Measurements from ENCODE around the gene TAS1R2.

Gene TAS1R2

GRCh38 chr1:18899363-18900049 lies 40.0 kb upstream of the TAS1R2 start:
- ATAC-seq: no peak
- TF ChIP-seq PATZ1 (CRISPR knock-in tag; IDR thresholded peaks at IDR 0.05; ENCODE audit: borderline replicate concordance) (no peak), CSDC2 (CRISPR knock-in tag; IDR thresholded peaks at IDR 0.05) (no peak), GLIS3 (CRISPR knock-in tag; IDR thresholded peaks at IDR 0.05) (no peak), CSRNP3 (CRISPR knock-in tag; IDR thresholded peaks at IDR 0.05) (no peak), TSHZ2 (CRISPR knock-in tag; IDR thresholded peaks at IDR 0.05) (no peak), TOX (CRISPR knock-in tag; IDR thresholded peaks at IDR 0.05; ENCODE audit: borderline replicate concordance) (no peak)

GRCh38 chr1:18898567-18898966 lies 39.1 kb upstream of the TAS1R2 start:
- TF ChIP-seq OSR1 (CRISPR knock-in tag; IDR thresholded peaks at IDR 0.05) (no peak), ARNTL (CRISPR knock-in tag; IDR thresholded peaks at IDR 0.05; ENCODE audit: borderline replicate concordance, low read depth) (no peak), CREB5 (CRISPR knock-in tag; IDR thresholded peaks at IDR 0.05; ENCODE audit: low read depth) (no peak)
- ATAC-seq: no peak

GRCh38 chr1:18895317-18895716 lies 35.9 kb upstream of the TAS1R2 start:
- ATAC-seq: no peak

GRCh38 chr1:18893120-18893519 lies 33.7 kb upstream of the TAS1R2 start:
- ATAC-seq: no peak
- TF ChIP-seq ZNF565 (CRISPR knock-in tag; conservative IDR thresholded peaks at IDR 0.05; ENCODE audit: low read depth): no peak
- no peak for TF ChIP-seq PATZ1 (CRISPR knock-in tag; IDR thresholded peaks at IDR 0.05; ENCODE audit: borderline replicate concordance)
- no peak for TF ChIP-seq ZFP3 (CRISPR knock-in tag; IDR thresholded peaks at IDR 0.05)
- TF ChIP-seq GLIS3 (CRISPR knock-in tag; IDR thresholded peaks at IDR 0.05): no peak
- TF ChIP-seq ZFP30 (CRISPR knock-in tag; IDR thresholded peaks at IDR 0.05): no peak
- no peak for TF ChIP-seq CREB5 (CRISPR knock-in tag; IDR thresholded peaks at IDR 0.05; ENCODE audit: low read depth)
- TF ChIP-seq ZNF8 (CRISPR knock-in tag; IDR thresholded peaks at IDR 0.05): no peak
- no peak for TF ChIP-seq TSHZ2 (CRISPR knock-in tag; IDR thresholded peaks at IDR 0.05)
- no peak for TF ChIP-seq ISL1 (CRISPR knock-in tag; IDR thresholded peaks at IDR 0.05)
- TF ChIP-seq OSR1 (CRISPR knock-in tag; IDR thresholded peaks at IDR 0.05): no peak
- no peak for TF ChIP-seq CSDC2 (CRISPR knock-in tag; IDR thresholded peaks at IDR 0.05)
- TF ChIP-seq TCF4 (CRISPR knock-in tag; IDR thresholded peaks at IDR 0.05; ENCODE audit: borderline replicate concordance): no peak
- TF ChIP-seq RARB (CRISPR knock-in tag; IDR thresholded peaks at IDR 0.05): no peak
- no peak for TF ChIP-seq SNAI2 (CRISPR knock-in tag; IDR thresholded peaks at IDR 0.05)
- TF ChIP-seq ESRRG (CRISPR knock-in tag; IDR thresholded peaks at IDR 0.05): no peak
- no peak for TF ChIP-seq BACH2 (CRISPR knock-in tag; IDR thresholded peaks at IDR 0.05; ENCODE audit: borderline replicate concordance)

More at GRCh38 chr1:18895317-18895716, 35.9 kb upstream of the TAS1R2 start:
- TF ChIP-seq CSDC2 (CRISPR knock-in tag; IDR thresholded peaks at IDR 0.05) (no peak), ZNF70 (CRISPR knock-in tag; IDR thresholded peaks at IDR 0.05) (peak; percentile 99)
